Nephron progenitor cell (in vitro differentiated cells): ENCODE measurements around the gene CLDN10.
A peak's percentile ranks its signal among the peaks of the same experiment; 100 is the strongest.

Experiments used
- DNase-seq: peaks from one replicate; pipeline ENCODE4 v3.0.0; 2021
- H3K27ac Mint-ChIP-seq: 2 replicates; pipeline ENCODE4 v1.8.0; 2021; ENCODE audit warnings: mild to moderate bottlenecking, moderate library complexity, mixed read lengths
- H3K27me3 Mint-ChIP-seq: 2 replicates; pipeline ENCODE4 v1.8.0; 2021; ENCODE audit warnings: mild to moderate bottlenecking, low read depth, mixed read lengths; ENCODE audit not compliant: poor library complexity
- H3K36me3 Mint-ChIP-seq: 2 replicates; pipeline ENCODE4 v1.8.0; 2021; ENCODE audit warnings: low read depth, mixed read lengths
- H3K4me1 Mint-ChIP-seq: 2 replicates; pipeline ENCODE4 v1.8.0; 2021; ENCODE audit warnings: mixed read lengths
- H3K4me3 Mint-ChIP-seq: 2 replicates; pipeline ENCODE4 v1.8.0; 2021; ENCODE audit warnings: mild to moderate bottlenecking, moderate library complexity, mixed read lengths
- H3K9me3 Mint-ChIP-seq: 2 replicates; pipeline ENCODE4 v1.8.0; 2021; ENCODE audit warnings: mild to moderate bottlenecking, moderate library complexity, mixed read lengths
- TF ChIP-seq, protein P1 (sequence below): fragments of 200-600 bp; sonication (generic); IDR thresholded peaks from 2 replicates; pipeline ENCODE4 v1.5.0; 2021; ENCODE audit warnings: antibody characterized with exemption

CLDN10 gene

DNA sequence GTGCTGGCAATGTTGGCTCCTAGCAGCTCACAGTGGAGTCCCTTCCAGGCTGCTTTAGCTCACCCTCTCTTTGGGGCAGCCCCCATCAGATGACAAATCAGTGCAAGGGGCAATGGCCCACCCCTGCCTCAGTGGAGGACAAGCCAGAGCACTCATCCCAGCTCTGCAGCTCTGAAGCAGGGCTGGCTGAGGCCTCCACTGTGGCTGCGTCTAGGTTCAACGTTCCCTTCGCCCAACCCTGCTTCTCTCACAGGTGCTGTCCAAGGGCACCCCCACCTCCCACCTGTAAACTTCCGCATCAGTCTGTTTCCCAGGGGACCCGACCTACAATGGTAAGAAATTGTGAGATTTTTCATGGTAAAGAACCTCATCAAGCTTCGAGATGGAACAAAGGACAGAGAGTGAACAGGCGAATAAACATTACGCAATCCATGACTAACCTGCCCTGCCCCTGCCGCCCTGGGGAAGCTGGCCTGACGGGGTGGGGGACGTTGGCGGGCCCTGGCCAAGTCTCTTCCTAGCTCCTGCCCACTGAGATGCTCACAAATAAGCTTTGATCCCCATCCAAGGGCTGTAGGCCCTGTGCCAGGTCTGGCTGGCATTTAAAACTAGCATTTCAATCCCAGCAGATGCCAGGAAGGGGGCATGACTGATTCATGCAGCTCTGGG lies 51.5 kb downstream of the CLDN10 start:
- Mint-ChIP-seq H3K27ac (no peak overlapping the region), H3K9me3 (no peaks in the 10 kb centered on the region), H3K4me1 (no peaks in the 10 kb centered on the region), H3K36me3 (peaks cover 58% of the 10 kb centered on the region), H3K27me3 (no peaks in the 10 kb centered on the region), H3K4me3 (no peak overlapping the region)
- DNase-seq = no peak
- TF ChIP-seq, protein P1, sequence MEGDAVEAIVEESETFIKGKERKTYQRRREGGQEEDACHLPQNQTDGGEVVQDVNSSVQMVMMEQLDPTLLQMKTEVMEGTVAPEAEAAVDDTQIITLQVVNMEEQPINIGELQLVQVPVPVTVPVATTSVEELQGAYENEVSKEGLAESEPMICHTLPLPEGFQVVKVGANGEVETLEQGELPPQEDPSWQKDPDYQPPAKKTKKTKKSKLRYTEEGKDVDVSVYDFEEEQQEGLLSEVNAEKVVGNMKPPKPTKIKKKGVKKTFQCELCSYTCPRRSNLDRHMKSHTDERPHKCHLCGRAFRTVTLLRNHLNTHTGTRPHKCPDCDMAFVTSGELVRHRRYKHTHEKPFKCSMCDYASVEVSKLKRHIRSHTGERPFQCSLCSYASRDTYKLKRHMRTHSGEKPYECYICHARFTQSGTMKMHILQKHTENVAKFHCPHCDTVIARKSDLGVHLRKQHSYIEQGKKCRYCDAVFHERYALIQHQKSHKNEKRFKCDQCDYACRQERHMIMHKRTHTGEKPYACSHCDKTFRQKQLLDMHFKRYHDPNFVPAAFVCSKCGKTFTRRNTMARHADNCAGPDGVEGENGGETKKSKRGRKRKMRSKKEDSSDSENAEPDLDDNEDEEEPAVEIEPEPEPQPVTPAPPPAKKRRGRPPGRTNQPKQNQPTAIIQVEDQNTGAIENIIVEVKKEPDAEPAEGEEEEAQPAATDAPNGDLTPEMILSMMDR = no peak

DNA sequence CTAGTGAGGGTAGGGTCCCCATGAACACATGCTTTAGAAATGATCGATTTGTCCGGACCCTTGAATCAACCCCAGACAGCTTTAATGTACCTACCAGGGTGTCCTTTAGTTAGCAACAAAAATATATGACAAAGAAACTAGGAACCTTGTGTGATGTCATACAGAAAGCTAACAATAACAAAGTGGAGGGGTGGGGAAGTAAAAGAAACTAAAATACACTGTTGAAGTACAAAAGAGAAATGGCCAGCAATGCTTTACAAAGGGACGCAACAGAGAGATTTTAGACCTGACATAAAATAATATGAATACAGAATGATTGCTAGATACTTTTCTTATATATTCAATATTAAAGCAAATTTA lies 52.0 kb downstream of the CLDN10 start:
- H3K27ac Mint-ChIP-seq = no peak overlapping the region
- no peak for DNase-seq
- no peaks in the 10 kb centered on the region for H3K9me3 Mint-ChIP-seq
- peaks cover 55% of the 10 kb centered on the region for H3K36me3 Mint-ChIP-seq
- H3K27me3 Mint-ChIP-seq = no peaks in the 10 kb centered on the region
- no peaks in the 10 kb centered on the region for H3K4me1 Mint-ChIP-seq
- TF ChIP-seq, protein P1 = no peak
- no peak overlapping the region for H3K4me3 Mint-ChIP-seq

DNA sequence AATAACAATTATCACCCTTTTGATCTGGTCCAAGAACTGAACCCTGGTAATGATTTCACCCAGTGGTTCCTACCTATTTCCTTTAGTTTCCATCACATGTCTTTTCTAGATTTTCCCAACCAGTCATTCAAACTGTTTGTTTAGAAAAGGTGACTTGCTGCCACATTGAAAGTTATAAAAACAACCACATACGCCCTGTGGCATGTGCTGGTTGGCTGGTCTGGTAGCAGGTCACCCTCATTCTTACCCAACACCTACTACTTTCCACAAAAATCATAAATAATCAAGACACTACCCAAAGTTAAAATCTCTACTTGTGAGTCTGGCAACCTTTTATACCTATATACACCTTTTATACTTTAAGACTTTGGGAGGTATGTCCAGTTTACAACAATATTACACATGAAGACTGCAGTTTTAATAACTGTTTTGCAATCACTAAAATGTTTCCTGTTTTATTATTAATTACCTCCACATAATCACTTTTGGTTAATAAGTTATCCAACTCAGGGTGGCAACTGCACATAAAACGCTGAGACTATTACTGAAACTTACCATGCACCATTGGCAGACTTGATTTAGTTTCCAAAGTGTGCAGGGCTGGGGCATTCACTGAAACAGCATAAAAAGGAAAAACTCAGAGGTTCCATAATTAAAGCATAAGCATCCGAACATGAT lies 53.1 kb downstream of the CLDN10 start:
- TF ChIP-seq, protein P1 = no peak
- Mint-ChIP-seq H3K36me3 (peaks cover 55% of the 10 kb centered on the region), H3K27ac (no peak overlapping the region), H3K9me3 (no peaks in the 10 kb centered on the region), H3K4me3 (no peak overlapping the region), H3K4me1 (no peaks in the 10 kb centered on the region), H3K27me3 (no peaks in the 10 kb centered on the region)
- no peak for DNase-seq

DNA sequence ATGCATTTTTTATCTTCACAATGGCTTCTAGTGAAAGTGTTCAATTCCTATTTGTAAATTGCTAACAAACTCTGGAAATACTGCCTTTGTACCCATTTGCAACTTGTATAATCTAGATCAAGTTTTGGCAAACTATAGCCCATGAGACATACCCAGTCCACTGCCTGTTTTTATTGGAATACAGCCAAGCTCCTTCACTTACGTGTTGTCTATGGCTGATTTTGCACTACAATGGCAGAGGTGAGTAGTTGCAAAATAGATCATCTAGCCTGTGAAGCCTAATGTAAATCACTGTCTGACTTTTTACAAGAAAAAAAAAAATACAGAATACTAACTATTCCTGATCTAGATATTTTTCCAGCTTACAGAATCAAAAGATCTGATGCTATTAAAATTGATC lies 54.8 kb downstream of the CLDN10 start:
- H3K4me3 Mint-ChIP-seq = no peak overlapping the region
- no peaks in the 10 kb centered on the region for H3K27me3 Mint-ChIP-seq
- H3K36me3 Mint-ChIP-seq = peaks cover 62% of the 10 kb centered on the region
- H3K4me1 Mint-ChIP-seq = no peaks in the 10 kb centered on the region
- H3K27ac Mint-ChIP-seq = no peak overlapping the region
- H3K9me3 Mint-ChIP-seq = no peaks in the 10 kb centered on the region
- DNase-seq = no peak
- TF ChIP-seq, protein P1 = no peak

DNA sequence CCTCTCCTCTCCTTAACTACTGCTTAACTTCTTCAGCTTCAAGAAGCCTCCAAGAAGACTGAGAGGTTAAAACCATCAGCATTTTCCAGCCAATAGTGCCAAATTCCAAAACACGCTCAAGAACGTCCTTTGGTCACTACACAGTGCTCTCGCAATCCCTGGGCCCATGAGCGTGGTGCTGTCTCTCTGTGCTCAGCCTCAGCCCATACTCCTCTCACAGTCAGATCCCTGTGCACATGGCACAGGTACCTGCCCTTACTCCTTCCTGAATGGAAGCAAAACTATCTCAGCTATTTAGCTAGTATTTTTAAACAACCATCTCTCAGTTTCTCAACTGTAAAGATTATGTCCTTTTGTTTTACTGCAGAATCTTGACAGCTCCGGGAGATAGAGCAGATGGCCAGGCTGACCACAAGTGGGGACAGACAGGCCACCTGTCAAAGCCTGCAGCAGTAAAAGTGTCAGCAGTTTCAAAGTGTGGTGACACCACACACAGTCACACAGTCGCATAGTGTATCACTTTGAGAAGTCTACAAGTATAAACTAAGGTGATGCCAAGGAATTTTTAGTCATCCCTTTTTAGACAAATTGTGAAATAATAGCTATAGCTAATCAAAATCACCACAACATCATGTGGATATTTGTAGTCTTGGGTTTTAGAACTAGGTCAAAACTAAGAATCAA lies 56.3 kb downstream of the CLDN10 start:
- no peak overlapping the region for H3K4me3 Mint-ChIP-seq
- H3K27ac Mint-ChIP-seq = peak overlapping the region; percentile 23
- H3K9me3 Mint-ChIP-seq = no peaks in the 10 kb centered on the region
- TF ChIP-seq, protein P1 = no peak
- peaks cover 68% of the 10 kb centered on the region for H3K36me3 Mint-ChIP-seq
- no peaks in the 10 kb centered on the region for H3K4me1 Mint-ChIP-seq
- H3K27me3 Mint-ChIP-seq = no peaks in the 10 kb centered on the region
- no peak for DNase-seq
